ENCODE data around the gene FAM221A. TPM values are rescaled to one million over a fixed set of nuclear protein-coding genes. Genes with fewer than 3 reads are reported as not detected.

The FAM221A gene
- total RNA-seq, 1 donor from 2014 or later, result 15.9 TPM

Small RNA genes lying within 50 kb of the gene (small RNA-seq; reads per million reads assigned to genes)
- gene AC006026.2, result not detected

Other genes with a start within 250 kb of the FAM221A start
- 81.5 TPM for gene IGF2BP3, start 209.7 kb upstream of the FAM221A start, total RNA-seq
- gene TRA2A, start 148.2 kb upstream of the FAM221A start, total RNA-seq, result 51.4 TPM
- 42.8 TPM for gene CCDC126, start 82.8 kb upstream of the FAM221A start, total RNA-seq
- gene STK31, start 30.0 kb downstream of the FAM221A start, total RNA-seq, result 13.5 TPM

All from frontal cortex (tissue), 1 donor.